ENCODE measurements around the gene TNFRSF9. TPM values are rescaled to one million over a fixed set of nuclear protein-coding genes. Genes with fewer than 3 reads are reported as not detected.

The TNFRSF9 gene
- polyA plus RNA-seq, 1 of the 3 experiments (the other 2 are of a cell fraction) = 2.9 TPM

GRCh38 chr1:7961216-7962013 is 20.8 kb upstream of the TNFRSF9 start, which contains the start of gene PARK7:
Gene PARK7 (plus strand): TSS chr1:7961711. CDS start chr1:7962786, 1,075 bp downstream.
- TF ChIP-seq USF1 (IDR thresholded peaks at IDR 0.05; ENCODE audit: borderline replicate concordance, low read depth) (no peak), RFX5 (IDR thresholded peaks at IDR 0.05; ENCODE audit: low read length) (no peak), EP300 (IDR thresholded peaks at IDR 0.05; ENCODE audit: borderline replicate concordance in 1 of 2, low read depth in 1 of 2, low read length in 1 of 2) (no peak; a peak in 1 of 4 replicates), YY1 (IDR thresholded peaks at IDR 0.05; ENCODE audit: low read depth) (no peak), REST (IDR thresholded peaks at IDR 0.05; ENCODE audit: low read depth, low read length) (0 out of 2 replicates have a peak, but pooled peaks have one; percentile 50), TAF1 (IDR thresholded peaks at IDR 0.05; ENCODE audit: borderline replicate concordance, low read depth, low read length) (peak; percentile 97), MAX (IDR thresholded peaks at IDR 0.05; ENCODE audit: low read depth) (peak; percentile 64), CTCF (IDR thresholded peaks at IDR 0.05) (peak; percentile 40), GABPA (IDR thresholded peaks at IDR 0.05; ENCODE audit: low read depth) (peak; percentile 76), MXI1 (IDR thresholded peaks at IDR 0.05; ENCODE audit: low read depth, low read length) (peak; percentile 86), FOXJ3 (CRISPR knock-in tag; IDR thresholded peaks at IDR 0.05) (no peak), SMC3 (IDR thresholded peaks at IDR 0.05; ENCODE audit: low read depth, low read length) (no peak), GATA2 (CRISPR knock-in tag; IDR thresholded peaks at IDR 0.05) (no peak), NRF1 (IDR thresholded peaks at IDR 0.05; ENCODE audit: low read depth, low read length) (peak; percentile 97), SIN3A (IDR thresholded peaks at IDR 0.05; ENCODE audit: borderline replicate concordance, low read depth, low read length) (peak; percentile 97), ELF1 (IDR thresholded peaks at IDR 0.05) (peak; percentile 20; the same call in 1 of the 2 replicates), POLR2AphosphoS5 (IDR thresholded peaks at IDR 0.05; ENCODE audit: low read depth, low read length) (peak; percentile 99)
- TF ChIP-seq, protein P1, sequence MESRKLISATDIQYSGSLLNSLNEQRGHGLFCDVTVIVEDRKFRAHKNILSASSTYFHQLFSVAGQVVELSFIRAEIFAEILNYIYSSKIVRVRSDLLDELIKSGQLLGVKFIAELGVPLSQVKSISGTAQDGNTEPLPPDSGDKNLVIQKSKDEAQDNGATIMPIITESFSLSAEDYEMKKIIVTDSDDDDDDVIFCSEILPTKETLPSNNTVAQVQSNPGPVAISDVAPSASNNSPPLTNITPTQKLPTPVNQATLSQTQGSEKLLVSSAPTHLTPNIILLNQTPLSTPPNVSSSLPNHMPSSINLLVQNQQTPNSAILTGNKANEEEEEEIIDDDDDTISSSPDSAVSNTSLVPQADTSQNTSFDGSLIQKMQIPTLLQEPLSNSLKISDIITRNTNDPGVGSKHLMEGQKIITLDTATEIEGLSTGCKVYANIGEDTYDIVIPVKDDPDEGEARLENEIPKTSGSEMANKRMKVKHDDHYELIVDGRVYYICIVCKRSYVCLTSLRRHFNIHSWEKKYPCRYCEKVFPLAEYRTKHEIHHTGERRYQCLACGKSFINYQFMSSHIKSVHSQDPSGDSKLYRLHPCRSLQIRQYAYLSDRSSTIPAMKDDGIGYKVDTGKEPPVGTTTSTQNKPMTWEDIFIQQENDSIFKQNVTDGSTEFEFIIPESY (IDR thresholded peaks at IDR 0.05; ENCODE audit: borderline replicate concordance, low read depth) = no peak
- POLR2A ChIA-PET = interaction anchor here (0.6 to 1.4 kb wide), 4 partner anchors 14 to 294 kb away, joined by 3 to 8 read pairs (median 6); no protein-coding TSS in a partner anchor
- H3K27ac ChIP-seq (ENCODE audit: low read depth in 2 of 2, low read length in 1 of 2) = peak within 1 kb of the TSS; percentile 79 to 90
- H3K4me1 ChIP-seq (ENCODE audit: control insufficient read depth in 1 of 2, insufficient read depth in 2 of 2, low read depth in 1 of 2, low read length in 1 of 2) = peaks cover 0 to 4% of the 10 kb centered on the region in 2 experiments; a peak in 2 of 4 replicates
- peak; percentile 99 for DNase-seq
- H3K9me2 ChIP-seq = no peaks in the 10 kb centered on the region
- H3K36me3 ChIP-seq (replicated peaks in 1 of 2; ENCODE audit: control insufficient read depth in 1 of 2, insufficient read depth in 2 of 2, low read length in 1 of 2) = peaks cover 25 to 27% of the 10 kb centered on the region in 2 experiments
- H3K9ac ChIP-seq = peak within 1 kb of the TSS; percentile 91
- CTCF ChIA-PET = interaction anchor here (0.7 to 3.1 kb wide), 3 partner anchors 14 to 353 kb away, joined by 3 to 17 read pairs (median 3); no protein-coding TSS in a partner anchor
- H3K4me2 ChIP-seq = peak within 1 kb of the TSS; percentile 78
- no peaks in the 10 kb centered on the region for H3K9me3 ChIP-seq
- no peaks in the 10 kb centered on the region for H3K27me3 ChIP-seq (ENCODE audit: insufficient read depth)
- WGBS (ENCODE audit: low lambda C conversion rate) = under 1% methylated on average over 43 of the region's 81 CpGs
- H2AFZ ChIP-seq (ENCODE audit: low read depth) = peak within 1 kb of the TSS; percentile 93
- peaks cover 47% of the 10 kb centered on the region for H3K79me2 ChIP-seq (ENCODE audit: insufficient read depth)
- H3K4me3 ChIP-seq (ENCODE audit: low read depth in 2 of 2, low read length in 1 of 2) = peak within 1 kb of the TSS; percentile 72 to 75
- H3F3A ChIP-seq (replicated peaks; ENCODE audit: insufficient read depth) = peaks cover 13% of the 10 kb centered on the region
- no peaks in the 10 kb centered on the region for H4K20me1 ChIP-seq (ENCODE audit: insufficient read depth)
